ENCODE results near the gene SCLY. TPM values are rescaled to one million over a fixed set of nuclear protein-coding genes. Genes with fewer than 3 reads are reported as not detected.

SCLY gene
- total and polyA plus RNA-seq, 2 donors (not counting 1 experiment from before 2014, with no cell fraction given) = 5.3 to 16.5 TPM

DNA sequence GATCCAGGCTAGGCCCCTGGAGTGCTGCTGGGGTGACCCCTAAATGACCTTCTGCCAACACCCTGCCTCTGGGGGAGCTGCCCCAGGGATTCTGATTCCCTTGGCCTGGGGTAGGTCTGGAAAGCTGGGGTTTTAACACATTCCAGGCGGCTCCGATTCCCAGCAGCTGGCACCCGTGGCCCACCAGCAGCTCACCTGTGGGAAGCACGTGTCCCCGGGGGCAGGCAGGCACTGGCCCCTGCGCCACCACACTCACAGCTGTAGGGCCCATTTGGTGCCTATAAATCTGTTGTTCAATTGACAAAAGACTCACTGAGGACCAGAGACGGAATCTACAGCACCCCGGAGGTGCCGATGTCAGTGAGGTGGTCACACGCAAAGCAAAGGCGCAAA is 73.6 kb downstream of the SCLY start:
- Histone ChIP-seq H3K27me3 (ENCODE audit: control insufficient read depth, insufficient read depth, low read length) (no peaks in the 10 kb centered on the region), H3K9ac (ENCODE audit: insufficient read depth, low read length) (no peak overlapping the region), H3K4me1 (ENCODE audit: control insufficient read depth, extremely low read depth, insufficient read depth, low read length) (peaks cover 8% of the 10 kb centered on the region), H3K27ac (ENCODE audit: insufficient read depth, low read length) (no peak overlapping the region), H2AFZ (ENCODE audit: low read length) (no peak overlapping the region), H3K4me3 (replicated peaks in 1 of 4; ENCODE audit: control extremely low read depth in 1 of 4, insufficient read depth in 1 of 4, low read depth in 3 of 4, low read length in 4 of 4) (no peak overlapping the region), H4K20me1 (ENCODE audit: control insufficient read depth, extremely low read depth, insufficient read depth, low read length) (no peaks in the 10 kb centered on the region), H3K4me2 (ENCODE audit: extremely low read depth, insufficient read depth, low read length) (no peak overlapping the region), H3K9me3 (ENCODE audit: control insufficient read depth, insufficient read depth, low read depth, low read length) (no peaks in the 10 kb centered on the region), H3K79me2 (ENCODE audit: control insufficient read depth, insufficient read depth, low read length) (no peaks in the 10 kb centered on the region), H3K36me3 (ENCODE audit: control insufficient read depth, insufficient read depth, low read length) (no peaks in the 10 kb centered on the region)
- TF ChIP-seq EZH2 (IDR thresholded peaks at IDR 0.05; ENCODE audit: low read length, missing control alignments) (no peak), CTCF (conservative IDR thresholded peaks at IDR 0.05 in 1 of 2, IDR thresholded peaks at IDR 0.05 in 1 of 2; ENCODE audit: low read depth in 1 of 2, low read length in 2 of 2) (no peak)
- DNase-seq (ENCODE audit: low read depth in 2 of 2) = no peak

DNA sequence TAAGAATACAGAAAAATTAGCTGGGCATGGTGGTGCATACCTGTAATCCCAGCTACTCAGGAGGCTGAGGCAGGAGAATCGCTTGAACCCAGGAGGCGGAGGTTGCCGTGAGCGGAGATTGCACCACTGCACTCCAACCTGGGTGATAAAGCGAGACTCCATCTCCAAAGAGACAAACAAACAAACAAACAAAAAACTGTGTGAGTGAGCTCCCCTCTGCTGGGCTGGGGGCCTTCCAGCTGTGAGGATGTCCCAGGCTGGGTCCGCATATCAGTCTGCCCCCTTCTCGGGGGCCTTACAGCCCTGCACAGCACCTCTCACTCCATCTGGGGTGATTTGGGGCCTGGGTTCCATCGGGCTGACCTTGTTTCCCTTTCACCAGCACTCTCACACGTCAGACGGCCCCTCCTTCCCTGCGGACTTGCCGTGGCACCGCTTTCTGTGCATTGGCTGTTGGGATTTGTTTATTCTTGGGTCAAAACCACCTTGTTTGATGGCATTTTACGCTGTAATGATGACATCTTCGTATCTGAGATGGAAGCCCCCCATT is 74.9 kb downstream of the SCLY start:
- Histone ChIP-seq H3K4me3 (replicated peaks in 1 of 4; ENCODE audit: control extremely low read depth in 1 of 4, insufficient read depth in 1 of 4, low read depth in 3 of 4, low read length in 4 of 4) (no peak overlapping the region), H3K27me3 (ENCODE audit: control insufficient read depth, insufficient read depth, low read length) (no peaks in the 10 kb centered on the region), H3K4me2 (ENCODE audit: extremely low read depth, insufficient read depth, low read length) (no peak overlapping the region), H3K9me3 (ENCODE audit: control insufficient read depth, insufficient read depth, low read depth, low read length) (no peaks in the 10 kb centered on the region), H4K20me1 (ENCODE audit: control insufficient read depth, extremely low read depth, insufficient read depth, low read length) (no peaks in the 10 kb centered on the region), H3K36me3 (ENCODE audit: control insufficient read depth, insufficient read depth, low read length) (no peaks in the 10 kb centered on the region), H3K9ac (ENCODE audit: insufficient read depth, low read length) (no peak overlapping the region), H2AFZ (ENCODE audit: low read length) (no peak overlapping the region), H3K27ac (ENCODE audit: insufficient read depth, low read length) (no peak overlapping the region), H3K79me2 (ENCODE audit: control insufficient read depth, insufficient read depth, low read length) (no peaks in the 10 kb centered on the region), H3K4me1 (ENCODE audit: control insufficient read depth, extremely low read depth, insufficient read depth, low read length) (peaks cover 8% of the 10 kb centered on the region)
- no peak for DNase-seq (ENCODE audit: low read depth in 2 of 2)
- TF ChIP-seq CTCF (conservative IDR thresholded peaks at IDR 0.05 in 1 of 2, IDR thresholded peaks at IDR 0.05 in 1 of 2; ENCODE audit: low read depth in 1 of 2, low read length in 2 of 2) = no peak
- TF ChIP-seq EZH2 (IDR thresholded peaks at IDR 0.05; ENCODE audit: low read length, missing control alignments) = no peak

- Histone ChIP-seq H3K9ac (ENCODE audit: insufficient read depth, low read length) (no peak overlapping the region), H3K4me2 (ENCODE audit: extremely low read depth, insufficient read depth, low read length) (peak overlapping the region; percentile 33), H3K27me3 (ENCODE audit: control insufficient read depth, insufficient read depth, low read length) (no peaks in the 10 kb centered on the region), H2AFZ (ENCODE audit: low read length) (peak overlapping the region; percentile 54), H3K4me1 (ENCODE audit: control insufficient read depth, extremely low read depth, insufficient read depth, low read length) (peaks cover 12% of the 10 kb centered on the region), H3K79me2 (ENCODE audit: control insufficient read depth, insufficient read depth, low read length) (no peaks in the 10 kb centered on the region), H3K27ac (ENCODE audit: insufficient read depth, low read length) (no peak overlapping the region), H3K36me3 (ENCODE audit: control insufficient read depth, insufficient read depth, low read length) (no peaks in the 10 kb centered on the region), H3K9me3 (ENCODE audit: control insufficient read depth, insufficient read depth, low read depth, low read length) (no peaks in the 10 kb centered on the region), H3K4me3 (replicated peaks in 1 of 4; ENCODE audit: control extremely low read depth in 1 of 4, insufficient read depth in 1 of 4, low read depth in 3 of 4, low read length in 4 of 4) (peak overlapping the region in 1 of 4 experiments; percentile 27), H4K20me1 (ENCODE audit: control insufficient read depth, extremely low read depth, insufficient read depth, low read length) (no peaks in the 10 kb centered on the region)
- TF ChIP-seq EZH2 (IDR thresholded peaks at IDR 0.05; ENCODE audit: low read length, missing control alignments) (no peak), CTCF (conservative IDR thresholded peaks at IDR 0.05 in 1 of 2, IDR thresholded peaks at IDR 0.05 in 1 of 2; ENCODE audit: low read depth in 1 of 2, low read length in 2 of 2) (no peak)
- peak; percentile 9 to 89 for DNase-seq (ENCODE audit: low read depth in 2 of 2)
Observed at GRCh38 chr2:238136820-238137537, 76.2 kb downstream of the SCLY start.
